ENCODE results near the gene ZCCHC14. TPM values are rescaled to one million over a fixed set of nuclear protein-coding genes. Genes with fewer than 3 reads are reported as not detected.

The ZCCHC14 gene
- total and polyA plus RNA-seq, 10 of the 15 experiments (the other 5 are each of a cell fraction or from before 2014, with no cell fraction given), result 0.02 to 0.26 (median 0.05) TPM; not detected in 3

GRCh38 chr16:87422106-87422505 lies 70.7 kb downstream of the ZCCHC14 start:
- ChIA-PET CTCF (no interaction called here), RAD21 (ENCODE audit: unreplicated experiment) (no interaction called here), POLR2A (no interaction called here), SMC1A (ENCODE audit: uncharacterized antibody, unreplicated experiment) (interaction anchor here (0.7 kb wide), 1 partner anchor 23 kb away, joined by 3 read pairs; no protein-coding TSS in a partner anchor)
- FAIRE-seq (no peak), ATAC-seq (no peak), DNase-seq (ENCODE audit: low read depth, low spot score) (no peak)
- Histone ChIP-seq H3K9me3 (replicated peaks; ENCODE audit: control insufficient read depth, insufficient read depth, low read length) (no peaks in the 10 kb centered on the region; the same call in 2 of the 3 replicates), H3K4me1 (ENCODE audit: control insufficient read depth, insufficient read depth, low read length) (no peaks in the 10 kb centered on the region), H4K20me1 (ENCODE audit: control insufficient read depth, insufficient read depth) (no peaks in the 10 kb centered on the region; the same call in 1 of the 2 replicates), H3K36me3 (ENCODE audit: control insufficient read depth in 2 of 2, insufficient read depth in 2 of 2, low read length in 1 of 2) (no peaks in the 10 kb centered on the region), H3K4me2 (ENCODE audit: control insufficient read depth, insufficient read depth) (no peak overlapping the region), H3K9ac (ENCODE audit: control insufficient read depth, insufficient read depth, low read length) (no peak overlapping the region), H2AFZ (ENCODE audit: control insufficient read depth, low read depth, low read length) (no peak overlapping the region), H3K27me3 (replicated peaks in 1 of 2; ENCODE audit: control insufficient read depth in 2 of 2, insufficient read depth in 2 of 2, low read length in 1 of 2) (no peaks in the 10 kb centered on the region; a peak in 1 of 4 replicates), H3K79me2 (ENCODE audit: control insufficient read depth, insufficient read depth, low read length) (no peaks in the 10 kb centered on the region), H3K4me3 (no peak overlapping the region), H3K27ac (ENCODE audit: control insufficient read depth, insufficient read depth) (no peak overlapping the region)
- no peak for TF ChIP-seq CREM (IDR thresholded peaks at IDR 0.05; ENCODE audit: low read depth)
- no peak for TF ChIP-seq ZNF384 (IDR thresholded peaks at IDR 0.05; ENCODE audit: borderline replicate concordance, low read depth, low read length)
- TF ChIP-seq SUZ12 (IDR thresholded peaks at IDR 0.05; ENCODE audit: unreplicated experiment), result no peak
- no peak for TF ChIP-seq POU2F2 (IDR thresholded peaks at IDR 0.05; ENCODE audit: borderline replicate concordance, low read depth, low read length)
- no peak for TF ChIP-seq EGR1 (IDR thresholded peaks at IDR 0.05; ENCODE audit: borderline replicate concordance in 1 of 2, low read depth in 2 of 2, low read length in 2 of 2)
- no peak for TF ChIP-seq NBN (IDR thresholded peaks at IDR 0.05)
- intact Hi-C loops (cut with micrococcal nuclease; ENCODE audit: unreplicated experiment), result no loop called here
- in situ Hi-C loops (cut with MboI), result no loop called here
- no TSS peak for BruUV-seq (replicated peaks)
- 56% methylated on average over 11 of the region's 11 CpGs for WGBS (ENCODE audit: insufficient coverage, insufficient replicate concordance, low lambda C conversion rate, missing lambda C conversion rate)

GRCh38 chr16:87421003-87421912 lies 71.6 kb downstream of the ZCCHC14 start:
- ChIA-PET RAD21 (ENCODE audit: unreplicated experiment) (no interaction called here), SMC1A (ENCODE audit: uncharacterized antibody, unreplicated experiment) (interaction anchor here (0.7 to 1.3 kb wide), 2 partner anchors 19 to 23 kb away, joined by 3 to 4 read pairs; no protein-coding TSS in a partner anchor), CTCF (interaction anchor here (0.6 kb wide), 1 partner anchor 27 kb away, joined by 3 read pairs; no protein-coding TSS in a partner anchor), POLR2A (no interaction called here)
- H2AFZ ChIP-seq (ENCODE audit: control insufficient read depth, low read depth, low read length), result no peak overlapping the region
- intact Hi-C loops (cut with micrococcal nuclease; ENCODE audit: unreplicated experiment), result no loop called here
- H3K36me3 ChIP-seq (ENCODE audit: control insufficient read depth in 2 of 2, insufficient read depth in 2 of 2, low read length in 1 of 2), result no peaks in the 10 kb centered on the region
- H3K27me3 ChIP-seq (replicated peaks in 1 of 2; ENCODE audit: control insufficient read depth in 2 of 2, insufficient read depth in 2 of 2, low read length in 1 of 2), result no peaks in the 10 kb centered on the region
- no peaks in the 10 kb centered on the region; the same call in 2 of the 3 replicates for H3K9me3 ChIP-seq (replicated peaks; ENCODE audit: control insufficient read depth, insufficient read depth, low read length)
- H3K27ac ChIP-seq (ENCODE audit: control insufficient read depth, insufficient read depth), result no peak overlapping the region
- no peaks in the 10 kb centered on the region; the same call in 1 of the 2 replicates for H4K20me1 ChIP-seq (ENCODE audit: control insufficient read depth, insufficient read depth)
- DNase-seq (ENCODE audit: low read depth, low spot score) (no peak), ATAC-seq (no peak), FAIRE-seq (no peak)
- H3K4me1 ChIP-seq (ENCODE audit: control insufficient read depth, insufficient read depth, low read length), result no peaks in the 10 kb centered on the region
- in situ Hi-C loops (cut with MboI), result no loop called here
- no peak overlapping the region for H3K9ac ChIP-seq (ENCODE audit: control insufficient read depth, insufficient read depth, low read length)
- BruUV-seq (replicated peaks), result no TSS peak
- no peaks in the 10 kb centered on the region for H3K79me2 ChIP-seq (ENCODE audit: control insufficient read depth, insufficient read depth, low read length)
- H3K4me2 ChIP-seq (ENCODE audit: control insufficient read depth, insufficient read depth), result no peak overlapping the region
- 77% methylated on average over 25 of the region's 25 CpGs for WGBS (ENCODE audit: insufficient coverage, insufficient replicate concordance, low lambda C conversion rate, missing lambda C conversion rate)
- H3K4me3 ChIP-seq, result no peak overlapping the region
- no peak for TF ChIP-seq YBX1 (IDR thresholded peaks at IDR 0.05)
- TF ChIP-seq ELK1 (IDR thresholded peaks at IDR 0.05; ENCODE audit: low read depth, low read length), result no peak
- no peak for TF ChIP-seq RAD51 (IDR thresholded peaks at IDR 0.05)
- no peak for TF ChIP-seq EZH2 (IDR thresholded peaks at IDR 0.05; ENCODE audit: borderline replicate concordance, control insufficient read depth, low read depth, low read length)
- TF ChIP-seq MAX (IDR thresholded peaks at IDR 0.05; ENCODE audit: low read depth, low read length), result no peak
- no peak for TF ChIP-seq E2F8 (IDR thresholded peaks at IDR 0.05; ENCODE audit: low read depth, partially characterized antibody)
